GM18951 (cell line): ENCODE data around the gene HSFX1.

Experiments used
- POLR2A ChIP-seq: IDR thresholded peaks from 4 replicates; pipeline ENCODE4 v1.6.1; 2011; ENCODE audit warnings: mild to moderate bottlenecking; ENCODE audit not compliant: insufficient read length, insufficient read depth; ENCODE audit errors: extremely low read depth
- in situ Hi-C: fragments of 300-500 bp; cut with MboI; formaldehyde crosslinking; loops from one replicate; pipeline ENCODE4 v1.12.0; 2022; ENCODE audit warnings: low sequenced_read_pairs, mixed read lengths, inconsistent platforms; ENCODE audit not compliant: unreplicated experiment

Gene HSFX1

GRCh38 chrX:149799095-149799714 is 25.3 kb downstream of the HSFX1 start:
- in situ Hi-C loops: no loop called here
- no peak for TF ChIP-seq POLR2A

GRCh38 chrX:149799938-149800337 is 26.1 kb downstream of the HSFX1 start:
- no peak for TF ChIP-seq POLR2A
- in situ Hi-C loops: no loop called here

GRCh38 chrX:149803458-149804062 is 29.7 kb downstream of the HSFX1 start:
- TF ChIP-seq POLR2A: no peak

GRCh38 chrX:149804102-149804501 is 30.2 kb downstream of the HSFX1 start:
- no peak for TF ChIP-seq POLR2A
- in situ Hi-C loops: no loop called here

More at GRCh38 chrX:149803458-149804062, 29.7 kb downstream of the HSFX1 start:
- in situ Hi-C loops: no loop called here

DNA sequence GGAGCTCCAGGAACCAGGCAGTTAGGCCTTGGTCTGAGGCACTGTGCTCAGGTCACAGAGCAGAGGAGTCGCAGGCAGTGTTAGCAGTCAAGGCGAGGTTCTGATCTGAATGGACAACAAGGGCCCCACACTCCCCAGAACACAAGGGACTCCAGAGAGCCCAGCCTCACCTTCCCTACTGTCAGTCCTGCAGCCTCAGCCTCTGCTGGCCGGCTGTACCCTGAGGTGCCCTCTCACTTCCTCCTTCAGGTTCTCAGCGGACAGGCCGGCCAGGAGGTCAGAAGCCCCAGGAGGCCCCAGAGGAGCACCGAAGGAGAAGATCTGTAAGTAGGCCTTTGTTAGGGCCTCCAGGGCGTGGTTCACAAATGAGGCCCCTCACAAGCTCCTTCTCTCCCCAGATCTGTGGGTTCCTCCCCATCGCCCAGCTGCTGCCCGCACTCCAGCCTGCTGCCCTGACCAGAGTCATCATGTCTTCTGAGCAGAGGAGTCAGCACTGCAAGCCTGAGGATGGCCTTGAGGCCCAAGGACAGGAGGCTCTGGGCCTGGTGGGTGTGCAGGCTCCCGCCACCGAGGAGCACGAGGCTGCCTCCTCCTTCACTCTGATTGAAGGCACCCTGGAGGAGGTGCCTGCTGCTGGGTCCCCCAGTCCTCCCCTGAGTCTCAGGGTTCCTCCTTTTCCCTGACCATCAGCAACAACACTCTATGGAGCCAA is 34.0 kb downstream of the HSFX1 start:
- TF ChIP-seq POLR2A: no peak
- in situ Hi-C loops: no loop called here

DNA sequence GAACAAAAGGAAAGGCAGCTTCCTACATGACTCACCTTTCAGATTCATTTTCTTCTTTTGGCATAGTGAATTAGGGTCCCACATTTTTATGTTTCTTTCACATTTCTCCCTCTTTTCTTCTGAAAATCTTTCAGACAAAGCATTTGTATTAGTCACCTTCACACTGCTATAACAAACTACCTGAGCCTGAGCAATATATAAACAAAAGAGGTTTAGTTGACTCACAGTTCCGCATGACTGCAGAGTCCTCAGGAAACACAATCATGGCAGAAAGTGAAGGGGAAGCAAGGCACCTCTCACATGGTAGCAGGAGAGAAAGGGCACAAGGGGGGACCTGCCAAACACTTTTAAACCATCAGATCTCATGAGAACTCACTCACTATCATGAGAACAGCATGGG is 44.8 kb downstream of the HSFX1 start:
- TF ChIP-seq POLR2A: no peak
- in situ Hi-C loops: no loop called here

GRCh38 chrX:149819371-149819770 is 45.5 kb downstream of the HSFX1 start:
- in situ Hi-C loops: no loop called here
- TF ChIP-seq POLR2A: no peak

DNA sequence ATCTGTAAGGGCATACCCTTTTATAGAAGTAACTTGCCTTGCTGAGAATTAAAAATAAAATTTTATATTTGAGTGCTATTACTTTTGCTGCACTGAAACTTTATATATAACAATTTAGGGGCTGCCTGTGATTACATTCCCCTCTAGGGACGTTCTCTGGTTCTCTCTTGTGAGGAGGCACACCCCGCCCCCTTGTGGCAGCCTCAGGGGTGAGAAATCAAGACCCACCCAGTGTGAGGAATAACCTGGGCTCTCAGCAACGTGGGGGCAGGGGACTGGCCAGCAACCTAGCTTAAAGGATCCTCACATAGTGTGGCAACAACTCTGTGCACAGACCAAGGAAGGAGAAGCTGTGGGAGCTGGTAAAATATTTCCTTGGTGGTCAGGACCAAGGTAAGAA is 51.6 kb downstream of the HSFX1 start:
- no peak for TF ChIP-seq POLR2A
- in situ Hi-C loops: no loop called here
